NCI-H510A (cell line): ENCODE data around the gene ITIH6.

Experiments
- DNase-seq: peaks from one replicate; lab custom pipeline; 2025; lab: John Stamatoyannopoulos, UW

Gene ITIH6

DNA sequence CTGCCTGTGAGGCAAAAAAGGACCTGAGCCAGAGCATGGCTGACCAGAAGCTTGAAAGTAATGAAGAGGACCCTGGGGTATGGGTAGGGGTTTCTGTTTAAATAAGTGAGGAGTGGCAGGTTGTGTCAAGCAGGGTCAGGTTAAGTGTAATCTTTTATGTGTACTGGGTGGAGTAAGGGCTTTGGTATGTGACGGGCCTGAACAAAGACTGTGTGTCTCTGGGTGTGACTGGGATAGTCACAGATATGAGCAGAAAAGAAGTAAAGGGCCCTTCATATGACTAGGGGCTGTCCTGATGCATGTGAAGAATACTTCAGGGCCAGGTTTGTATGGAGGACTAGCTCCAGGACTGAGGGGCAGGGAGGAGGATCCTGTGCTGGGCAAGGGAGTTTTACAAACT, 82.4 kb downstream of the ITIH6 start:
- DNase-seq: no peak

DNA sequence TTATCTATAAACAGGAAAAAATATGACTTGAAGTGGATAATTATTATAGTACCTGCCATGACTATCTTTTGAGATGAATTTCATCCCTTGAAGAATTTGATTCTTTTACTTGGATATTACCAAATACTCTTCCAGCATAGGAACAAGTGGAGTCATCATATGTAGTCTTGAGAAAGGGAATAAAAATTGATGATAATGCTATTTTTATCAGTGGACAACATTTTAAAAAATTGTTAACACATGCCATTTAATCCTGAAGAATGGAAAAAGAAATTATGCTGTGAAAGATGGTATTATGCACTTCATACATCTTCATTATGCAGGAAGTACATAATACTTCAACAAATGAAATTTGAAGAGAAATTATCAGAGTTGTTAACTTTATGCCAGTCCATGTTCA, 83.6 kb downstream of the ITIH6 start:
- DNase-seq: no peak

DNA sequence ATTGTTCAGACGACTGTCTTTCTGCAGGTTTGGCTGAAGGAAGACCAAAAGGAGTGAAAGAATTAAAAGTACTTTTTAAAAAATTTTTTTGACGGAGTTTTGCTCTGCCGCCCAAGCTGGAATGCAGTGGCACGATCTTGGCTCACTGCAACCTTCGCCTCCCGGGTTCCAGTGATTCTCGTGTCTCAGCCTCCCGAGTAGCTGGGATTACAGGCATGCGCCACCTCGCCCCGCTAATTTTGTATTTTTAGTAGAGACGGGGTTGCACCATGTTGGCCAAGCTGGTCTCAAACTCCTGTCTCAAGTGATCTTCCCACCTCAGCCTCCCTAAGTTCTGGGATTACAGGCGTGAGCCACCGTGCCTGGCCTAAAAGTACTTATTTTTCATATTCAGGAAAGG, 86.3 kb downstream of the ITIH6 start:
- DNase-seq: no peak

DNA sequence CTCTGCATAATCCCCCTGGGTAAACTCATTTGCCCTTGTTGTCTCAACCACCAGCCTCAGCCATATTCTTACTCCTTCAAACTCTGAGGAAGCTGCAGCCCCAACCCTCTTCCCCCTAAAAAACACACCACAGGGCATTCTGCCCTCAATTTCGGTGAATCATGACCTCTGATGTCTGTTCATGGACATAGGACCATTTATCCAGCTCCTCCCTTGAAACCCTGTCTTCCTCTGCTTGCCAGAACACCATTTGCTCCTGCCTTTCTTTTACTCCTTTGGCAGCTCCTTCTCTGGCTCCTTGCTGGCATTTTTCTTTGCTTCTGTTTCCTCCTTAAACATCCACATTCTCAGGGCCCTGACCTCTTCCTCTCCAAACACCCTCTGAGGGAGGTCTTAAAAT, 87.1 kb downstream of the ITIH6 start:
- DNase-seq: no peak

DNA sequence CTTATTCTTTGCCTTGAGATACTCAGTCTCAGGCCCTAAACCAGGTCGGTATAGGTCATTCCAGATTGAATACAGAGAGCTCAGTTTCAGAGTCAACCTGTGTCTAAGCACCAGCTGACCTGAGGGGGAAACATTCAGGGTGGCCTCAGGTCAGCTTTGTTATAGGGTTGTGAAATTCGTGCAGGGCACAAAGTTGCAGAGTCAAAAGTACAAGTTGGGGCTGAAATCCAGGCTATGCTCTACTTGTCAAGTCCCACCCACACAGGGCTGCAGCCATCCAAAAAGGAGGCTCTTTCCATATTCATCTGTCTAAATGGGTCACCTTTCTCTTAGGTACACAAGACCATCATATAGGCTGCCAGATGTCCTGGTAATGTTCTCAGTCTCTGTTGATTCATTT, 89.7 kb downstream of the ITIH6 start:
- no peak for DNase-seq
